Measurements from ENCODE around the gene STAT3.

STAT3 gene

GRCh38 chr17:42289611-42290181 is 98.5 kb downstream of the STAT3 start:
- DNase-seq: no peak

DNA sequence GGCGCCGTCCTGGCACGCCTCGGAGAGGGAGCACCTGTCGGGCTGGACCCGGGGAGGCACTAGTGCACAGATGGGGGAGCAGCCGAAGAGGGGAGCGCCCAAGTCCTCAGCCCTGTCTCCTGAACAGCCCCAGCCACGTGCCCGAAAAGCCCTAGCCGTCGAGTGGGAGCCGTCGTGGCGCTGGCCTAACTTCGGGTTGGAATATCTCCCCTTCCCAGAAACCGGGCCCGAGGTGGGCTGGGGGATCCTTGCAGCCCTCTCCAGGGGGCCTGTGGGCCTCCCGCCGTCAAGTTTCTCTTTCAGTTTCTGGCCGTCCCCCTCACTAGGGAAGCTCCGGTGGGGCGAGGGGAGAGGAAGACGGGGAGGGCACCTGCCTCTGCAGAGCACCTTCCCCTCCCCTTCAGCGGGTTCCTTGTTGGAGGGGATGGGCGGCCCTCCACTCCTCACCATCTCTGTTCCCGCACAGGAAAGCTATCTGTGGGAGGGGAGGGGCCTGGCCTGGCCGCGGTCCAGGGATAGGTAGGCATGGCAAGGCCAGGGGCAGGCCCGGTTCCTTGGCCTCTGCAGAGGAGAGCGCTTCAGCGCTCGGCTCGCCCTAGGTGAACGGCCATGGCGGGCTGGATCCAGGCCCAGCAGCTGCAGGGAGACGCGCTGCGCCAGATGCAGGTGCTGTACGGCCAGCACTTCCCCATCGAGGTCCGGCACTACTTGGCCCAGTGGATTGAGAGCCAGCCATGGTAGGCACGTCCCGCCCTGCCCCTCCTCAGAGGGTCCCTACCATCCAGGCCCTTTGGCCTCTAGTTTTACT is 99.2 kb downstream of the STAT3 start:
- DNase-seq: no peak

GRCh38 chr17:42287977-42288802 is 100.1 kb downstream of the STAT3 start, which contains the start of gene STAT5A:
Gene STAT5A, plus strand, starts transcription at chr17:42288498. Its CDS starts 914 bp downstream, at chr17:42289412.
- peak; percentile 9 for DNase-seq

DNA sequence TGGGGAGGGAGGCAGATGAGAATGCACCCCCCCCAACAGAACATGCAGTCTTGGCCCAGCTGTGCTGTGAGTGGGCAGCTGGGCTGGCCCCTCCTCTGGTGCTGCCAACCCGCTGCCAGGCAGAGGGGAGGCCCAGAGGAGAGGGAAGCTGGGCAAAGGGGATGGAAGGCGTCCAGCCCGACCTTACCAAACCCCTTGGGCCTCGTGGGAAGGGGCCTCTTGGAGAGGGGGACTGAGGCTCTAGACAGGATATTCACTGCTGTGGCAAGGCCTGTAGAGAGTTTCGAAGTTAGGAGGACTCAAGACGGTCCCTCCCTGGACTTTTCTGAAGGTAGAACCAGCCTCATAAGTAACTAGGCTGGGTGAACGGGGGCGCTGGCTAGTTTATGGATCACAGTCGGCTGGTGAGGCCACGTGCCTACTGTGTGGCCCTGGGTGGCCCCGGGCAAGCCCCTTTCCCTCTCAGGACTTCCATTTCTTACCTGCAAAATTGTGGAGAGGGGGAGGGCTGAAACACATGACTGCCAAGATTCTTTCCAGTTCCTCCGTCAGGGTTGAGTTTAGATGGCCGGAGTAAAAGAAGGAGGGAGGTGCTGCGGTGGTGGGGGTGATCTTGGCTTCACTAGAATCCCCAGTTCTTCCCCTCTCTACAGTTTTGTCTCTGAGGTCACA is 100.8 kb downstream of the STAT3 start:
- no peak for DNase-seq

GRCh38 chr17:42286411-42287221 is 101.6 kb downstream of the STAT3 start:
- no peak for DNase-seq

- no peak for DNase-seq
These were observed 102.7 kb downstream of the STAT3 start for GRCh38 chr17:42285346-42286050.

DNA sequence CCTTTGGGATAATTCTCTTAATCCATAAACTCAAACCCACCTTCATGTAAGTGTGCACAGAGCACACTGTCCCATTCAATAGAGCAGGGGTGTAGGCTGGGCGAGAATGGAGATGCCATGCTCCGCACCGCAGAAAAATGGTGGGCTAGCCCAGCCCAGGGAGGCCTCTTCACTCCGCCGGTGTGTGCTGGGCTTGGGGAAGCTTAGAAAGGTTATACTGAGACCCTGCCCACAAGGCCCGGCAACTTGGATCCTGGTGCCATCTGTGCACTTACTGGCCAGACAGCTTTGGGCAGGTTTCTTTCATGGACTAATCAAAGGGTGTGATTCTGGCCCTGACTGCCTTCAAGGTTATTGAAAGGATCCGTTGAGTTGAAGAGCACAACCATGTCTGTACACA is 103.7 kb downstream of the STAT3 start:
- DNase-seq: no peak

DNA sequence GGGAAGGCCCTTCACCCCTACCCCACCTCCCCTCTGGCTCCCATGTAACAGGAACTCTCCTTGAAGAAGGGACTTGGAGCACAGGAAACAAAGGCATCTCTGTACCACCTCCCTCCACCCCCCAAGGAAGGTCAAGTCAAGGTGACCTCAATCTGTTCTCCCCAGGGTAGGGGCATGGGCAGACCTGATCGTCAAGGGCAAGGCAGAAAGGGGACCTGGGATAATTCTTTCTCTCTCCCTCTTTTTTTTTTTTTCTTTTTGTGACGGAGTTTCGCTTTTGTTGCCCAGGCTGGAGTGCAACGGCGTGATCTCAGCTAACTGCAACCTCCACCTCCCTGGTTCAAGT is 104.2 kb downstream of the STAT3 start:
- no peak for DNase-seq

DNA sequence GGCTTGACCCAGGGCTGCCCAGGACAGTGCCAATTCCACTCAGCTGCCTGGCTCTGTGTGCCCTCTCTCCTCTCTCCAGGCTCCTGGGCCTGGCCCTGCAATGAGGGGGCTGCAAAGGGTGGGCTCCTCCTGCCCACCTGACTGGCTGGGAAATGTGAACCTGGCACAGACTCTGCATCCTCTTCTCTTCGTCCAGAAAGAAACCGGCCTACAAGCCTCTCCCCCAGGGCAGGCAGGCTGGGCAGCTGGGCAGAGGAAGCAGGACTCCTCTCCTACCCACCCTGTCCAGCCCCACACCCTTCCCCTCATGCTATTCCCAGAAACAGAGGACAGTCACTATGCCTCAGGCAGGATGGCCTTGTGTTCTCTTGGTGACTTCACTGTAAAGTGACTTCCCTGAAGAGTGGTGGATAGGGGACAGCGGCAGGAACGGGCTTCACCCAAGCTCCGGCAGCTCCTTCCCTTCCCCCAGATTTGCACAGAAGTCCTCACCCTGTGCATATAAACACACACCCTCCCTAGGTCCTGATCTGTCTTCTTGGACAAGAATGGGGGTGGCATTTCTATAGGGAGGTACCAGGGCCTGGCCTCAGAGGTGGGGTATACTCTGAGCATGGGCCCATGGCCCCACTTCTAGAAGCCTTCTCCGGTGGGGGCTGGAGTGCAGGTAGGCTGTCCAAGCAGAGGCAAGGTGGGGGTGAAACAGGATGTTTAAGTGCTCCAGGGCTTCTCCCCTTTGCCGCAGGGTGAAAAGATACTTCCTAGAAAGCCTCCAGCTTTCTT is 104.8 kb downstream of the STAT3 start:
- DNase-seq: no peak

DNA sequence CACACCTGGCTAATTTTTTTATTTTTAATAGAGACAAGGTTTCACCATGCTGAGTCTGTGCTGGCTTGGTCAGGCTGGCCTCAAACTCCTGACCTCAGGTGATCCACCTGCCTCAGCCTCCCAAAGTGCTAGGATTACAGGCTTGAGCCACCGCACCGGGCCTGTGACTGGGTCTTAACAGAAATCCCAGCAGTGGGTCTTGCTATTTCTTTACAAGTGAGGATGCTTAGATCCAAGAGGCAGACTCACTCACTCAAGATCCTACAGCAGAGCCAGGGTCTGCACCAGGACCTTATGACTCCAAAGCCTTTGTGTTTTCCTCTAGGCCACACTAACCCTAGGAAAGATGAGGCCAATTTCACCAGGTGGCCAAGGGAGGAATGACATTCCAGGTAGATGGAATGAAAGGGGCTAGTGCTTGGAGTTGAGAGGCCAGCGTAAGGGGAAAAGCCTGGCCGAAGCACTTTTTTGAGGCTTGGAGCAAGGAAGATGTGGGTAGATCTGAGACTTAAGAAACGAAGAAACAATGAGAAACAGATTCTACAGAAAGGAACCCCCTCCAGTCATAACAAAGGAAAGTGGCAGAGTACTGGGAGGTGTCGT is 105.7 kb downstream of the STAT3 start:
- DNase-seq: no peak

DNA sequence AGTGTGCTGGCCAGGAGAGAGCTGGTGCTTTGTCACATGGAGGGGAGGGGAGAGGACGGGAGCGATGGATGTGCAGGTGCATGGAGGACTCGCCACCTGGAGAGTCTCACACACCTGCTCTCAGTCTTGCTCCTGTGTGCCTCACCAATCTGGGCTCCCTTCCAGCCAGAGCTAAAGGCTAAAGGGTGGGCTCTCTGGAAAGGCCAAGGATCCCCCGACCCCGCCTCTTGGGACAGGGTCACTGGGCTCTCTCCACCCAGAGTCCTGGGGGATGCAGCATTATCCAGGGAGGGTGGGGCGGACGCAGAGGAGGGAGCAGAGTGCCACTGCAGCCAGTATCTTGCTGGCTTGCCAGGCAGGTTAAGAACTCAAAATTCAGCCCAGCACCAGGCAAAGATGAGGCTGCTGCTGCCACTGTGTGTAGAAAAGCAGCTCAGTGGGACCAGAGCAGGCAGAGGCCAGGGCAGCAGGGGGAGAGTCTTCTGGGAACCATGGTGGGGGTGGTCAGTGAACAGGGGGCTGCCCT is 106.6 kb downstream of the STAT3 start:
- peak; percentile 86 for DNase-seq

GRCh38 chr17:42279776-42280630 is 108.2 kb downstream of the STAT3 start:
- no peak for DNase-seq

- DNase-seq: no peak
These were observed 110.9 kb downstream of the STAT3 start for GRCh38 chr17:42277342-42277712.

DNA sequence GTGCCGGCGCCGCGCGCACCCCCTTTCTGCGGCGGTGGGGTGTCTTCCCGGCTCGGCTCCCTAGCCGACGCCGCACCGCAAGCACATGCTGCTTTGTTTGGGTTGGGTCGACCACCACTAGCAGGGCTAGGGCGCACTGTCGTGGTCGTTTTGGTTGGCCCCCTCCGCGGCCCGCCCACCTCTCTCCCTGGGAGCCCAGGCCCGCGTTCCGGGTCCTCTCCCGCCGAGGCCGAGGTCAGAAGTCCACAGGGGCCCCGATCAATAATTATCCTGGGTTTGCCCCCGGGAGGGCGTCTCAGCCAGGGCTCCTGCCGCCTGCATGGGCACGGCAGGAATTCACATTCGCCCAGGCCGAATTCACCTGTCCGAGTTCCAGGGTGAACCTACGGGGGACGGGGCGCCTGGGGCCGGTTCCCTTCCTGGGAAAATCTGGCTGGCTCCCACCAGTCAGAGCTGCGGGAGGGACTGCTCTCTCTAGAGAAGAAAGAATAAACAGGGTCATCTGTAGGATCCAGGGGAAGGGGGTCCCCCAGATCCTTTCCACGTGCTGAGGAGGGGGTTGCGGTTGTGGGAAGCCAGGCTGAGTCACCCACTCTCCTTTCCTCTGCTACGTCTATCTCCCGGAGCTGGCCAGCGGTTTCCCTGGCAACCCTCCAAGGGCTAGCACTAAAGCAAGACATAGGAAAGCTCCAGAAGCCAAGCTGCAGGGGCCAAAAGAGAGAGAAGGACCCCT is 111.5 kb downstream of the STAT3 start:
- DNase-seq: peak; percentile 31

DNA sequence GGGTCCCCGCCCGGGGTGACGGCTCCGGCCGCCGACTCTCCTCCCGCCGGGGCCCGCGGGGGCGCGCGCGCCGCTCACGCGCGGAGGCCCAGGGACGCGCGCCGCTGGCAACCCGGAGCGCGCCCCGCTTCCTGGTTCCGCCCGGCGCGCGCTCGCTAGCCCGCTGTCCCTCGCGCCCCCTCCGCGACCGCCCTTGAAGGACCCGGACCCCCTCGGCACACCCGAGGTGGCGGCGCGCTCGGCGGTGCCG is 112.0 kb downstream of the STAT3 start, which contains the start of gene STAT5B:
TSS of gene STAT5B (minus strand) at position 33 of the 250 bp plus-strand sequence. CDS start 44,264 bp downstream, outside the sequence.
- DNase-seq: peak; percentile 71

GRCh38 chr17:42275527-42276358 is 112.5 kb downstream of the STAT3 start:
- DNase-seq: peak; percentile 57

DNA sequence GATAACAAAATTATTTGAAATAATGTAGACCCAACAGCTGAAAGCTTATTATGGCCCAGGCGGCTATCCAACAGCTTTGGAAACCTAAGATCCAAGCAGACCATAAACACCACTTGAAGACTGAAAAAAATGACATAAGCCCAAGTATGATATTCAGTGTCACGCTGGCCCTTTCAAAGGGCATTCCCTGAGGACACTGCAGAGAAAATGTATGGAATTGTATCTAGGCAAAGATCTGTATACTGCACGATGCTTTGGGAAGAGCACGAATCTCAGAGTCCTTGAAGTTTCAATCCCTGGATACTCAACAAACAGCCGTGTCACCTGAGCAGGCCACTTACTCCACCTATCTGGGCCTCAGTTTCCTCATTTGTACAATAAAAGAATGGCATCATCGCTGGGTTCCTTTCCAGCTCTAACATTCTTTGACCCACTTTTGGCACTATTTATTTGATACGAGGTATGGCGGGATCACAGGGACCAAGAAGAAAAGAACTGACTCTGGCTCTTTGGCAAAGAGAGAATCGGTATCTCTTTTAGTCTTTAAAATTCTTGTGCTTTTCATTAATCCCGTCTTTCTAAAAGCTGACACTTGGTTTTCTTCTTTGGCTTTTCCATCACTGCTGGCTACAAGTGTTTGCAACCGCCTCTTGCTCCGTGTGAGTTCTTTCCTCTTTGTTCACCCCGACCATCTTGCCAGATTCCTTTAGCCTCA is 113.3 kb downstream of the STAT3 start:
- DNase-seq: no peak
